ENCODE data around the gene STX16.

The STX16 gene

GRCh38 chr20:58675641-58676040, 24.6 kb downstream of the STX16 start:
- no peak for DNase-seq (ENCODE audit: low spot score)

- no peak for DNase-seq (ENCODE audit: low spot score)
Observed at GRCh38 chr20:58676161-58676560, 25.1 kb downstream of the STX16 start.

GRCh38 chr20:58677079-58677604, 26.1 kb downstream of the STX16 start:
- DNase-seq (ENCODE audit: low spot score) = no peak

DNA sequence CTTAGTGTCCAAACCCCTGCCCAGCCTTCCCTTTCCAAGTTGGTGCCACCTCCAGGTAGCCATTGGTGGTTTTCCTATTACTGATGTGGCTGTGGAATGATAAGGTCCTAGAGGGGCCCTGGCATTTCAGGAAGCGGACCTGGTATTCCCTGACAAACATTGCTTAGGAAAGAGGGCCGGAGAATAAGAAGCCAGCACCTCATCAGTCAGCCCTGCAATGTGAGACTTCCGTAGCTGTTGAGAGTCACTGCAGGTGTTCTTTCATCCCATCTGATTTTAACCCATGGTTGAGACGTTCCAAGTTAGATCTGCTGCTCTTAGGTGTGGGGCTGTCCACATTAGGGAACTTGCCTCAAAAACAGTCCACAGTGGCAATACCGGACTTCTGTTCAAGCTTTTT, 26.7 kb downstream of the STX16 start:
- DNase-seq (ENCODE audit: low spot score) = no peak

- DNase-seq (ENCODE audit: low spot score) = no peak
Observed at GRCh38 chr20:58678806-58679205, 27.7 kb downstream of the STX16 start.

DNA sequence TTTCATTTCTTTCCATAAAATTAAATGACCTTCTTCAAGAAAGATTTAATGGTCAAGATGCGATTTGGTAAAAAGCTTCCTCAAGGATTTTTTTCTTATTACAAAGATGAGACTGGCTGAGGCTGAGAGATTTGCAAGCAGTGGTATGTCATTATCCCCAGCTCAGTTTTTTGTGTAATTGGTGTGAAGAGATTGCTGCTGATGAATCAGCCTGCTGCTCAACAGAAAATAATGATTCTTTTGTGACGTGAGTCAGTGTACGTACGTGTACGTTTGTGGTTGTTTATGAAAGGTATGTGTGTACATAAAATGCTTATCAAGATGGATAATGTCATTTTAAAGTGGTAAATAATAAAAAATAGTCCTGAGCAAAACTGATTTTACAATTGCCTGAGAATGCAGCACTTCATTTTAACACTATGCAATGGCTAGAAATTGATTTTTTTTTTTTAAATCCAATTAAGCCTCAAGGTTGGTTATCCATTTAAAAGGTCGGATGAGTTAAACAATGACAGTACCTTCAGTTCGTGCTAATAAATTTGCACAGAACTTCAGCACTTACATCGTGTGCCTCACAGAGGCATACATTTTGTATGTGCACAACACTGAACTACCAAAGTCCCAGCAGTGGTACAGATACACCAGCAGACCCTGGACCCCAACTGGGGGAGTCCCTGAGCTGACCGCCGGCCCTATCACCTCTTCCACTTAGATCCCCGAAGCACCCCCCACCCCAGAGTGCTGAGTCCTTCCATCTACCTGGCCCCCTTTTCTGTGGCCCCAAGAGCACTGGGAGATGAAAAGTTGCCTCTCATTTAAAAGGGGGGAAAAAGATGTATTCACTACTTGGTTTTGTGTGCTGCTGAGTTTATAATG, 31.8 kb downstream of the STX16 start:
- no peak for DNase-seq (ENCODE audit: low spot score)

DNA sequence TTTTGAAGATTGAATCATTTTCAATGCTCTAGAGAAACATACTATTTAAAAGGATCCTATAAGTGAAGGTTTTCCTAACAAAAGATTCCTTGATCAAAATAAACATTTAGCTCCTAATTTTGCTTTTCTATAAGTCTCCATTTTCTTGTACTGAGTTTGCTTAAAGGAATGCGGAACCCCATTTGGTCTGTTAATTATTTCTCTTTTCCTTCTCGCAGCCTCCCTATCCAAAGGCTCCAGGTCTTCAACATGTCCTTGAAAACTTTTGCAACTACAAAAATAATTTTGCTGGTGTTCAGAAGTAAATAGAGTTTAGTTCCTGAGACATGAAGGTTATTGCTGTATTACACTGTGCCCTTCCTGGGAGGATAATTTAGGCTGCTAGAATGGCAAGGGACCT, 33.2 kb downstream of the STX16 start:
- no peak for DNase-seq (ENCODE audit: low spot score)

DNA sequence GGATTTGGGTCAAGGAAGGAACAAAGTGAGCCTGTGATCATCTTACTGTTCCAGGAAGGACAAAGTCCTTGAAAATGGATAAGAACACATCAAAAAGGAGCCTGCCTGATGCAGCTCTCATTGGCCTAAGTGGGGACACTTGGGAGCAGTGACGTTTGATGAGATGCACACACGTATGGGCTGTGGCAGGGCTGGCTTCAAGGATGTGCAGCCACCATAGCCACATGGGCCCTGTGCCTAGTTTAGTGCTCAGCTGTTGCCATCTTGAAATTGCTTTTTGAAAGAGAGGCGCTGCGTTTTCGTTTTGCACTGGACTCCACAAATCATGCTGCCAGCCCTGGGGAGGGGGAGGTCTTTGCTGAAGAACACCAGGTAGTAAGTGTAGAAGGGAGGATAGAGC, 34.9 kb downstream of the STX16 start:
- no peak for DNase-seq (ENCODE audit: low spot score)

- DNase-seq (ENCODE audit: low spot score) = no peak
Observed at GRCh38 chr20:58688414-58688813, 37.3 kb downstream of the STX16 start.

- no peak for DNase-seq (ENCODE audit: low spot score)
Observed at GRCh38 chr20:58688840-58689239, 37.8 kb downstream of the STX16 start.

GRCh38 chr20:58690396-58691135, 39.5 kb downstream of the STX16 start:
- no peak for DNase-seq (ENCODE audit: low spot score)

DNA sequence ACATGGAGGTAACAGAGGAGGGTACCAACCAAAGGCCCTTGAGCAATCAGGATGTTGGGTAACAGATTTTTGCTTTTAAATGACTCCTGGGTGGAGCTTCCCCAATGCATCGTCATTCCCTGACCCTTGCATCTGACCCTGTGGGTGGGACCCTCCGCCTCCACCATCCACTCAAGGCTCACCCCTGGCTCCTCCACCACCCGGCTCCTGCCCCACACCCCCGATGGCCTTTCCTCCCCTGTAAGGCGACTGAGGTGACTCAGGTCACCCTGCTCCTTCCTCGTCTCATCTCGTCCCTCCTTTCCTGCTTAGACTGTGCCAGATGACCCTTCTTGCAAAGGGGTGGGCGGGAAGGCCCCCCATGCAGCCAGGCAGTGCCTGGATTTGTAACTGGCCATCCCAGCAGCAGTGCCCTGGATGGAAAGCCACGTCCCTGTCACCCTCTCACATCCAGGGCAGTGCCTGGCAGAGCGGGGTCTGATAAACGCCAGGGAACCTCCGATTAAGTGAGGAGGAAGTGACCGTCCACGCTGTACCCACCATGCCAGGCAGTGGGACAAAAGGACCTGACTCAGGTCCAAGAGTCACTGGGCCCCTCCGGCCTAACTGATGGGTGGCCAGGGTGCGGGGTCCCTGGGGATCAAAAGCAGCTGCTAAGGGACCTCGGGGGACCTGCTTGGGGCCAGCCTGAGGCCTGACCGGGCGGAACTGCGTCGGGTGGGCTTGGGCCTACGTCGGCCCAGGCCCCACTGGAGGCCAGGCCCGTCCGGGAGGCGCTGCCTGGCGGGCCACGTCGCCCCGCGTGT, 40.9 kb downstream of the STX16 start:
- DNase-seq (ENCODE audit: low spot score) = no peak

DNA sequence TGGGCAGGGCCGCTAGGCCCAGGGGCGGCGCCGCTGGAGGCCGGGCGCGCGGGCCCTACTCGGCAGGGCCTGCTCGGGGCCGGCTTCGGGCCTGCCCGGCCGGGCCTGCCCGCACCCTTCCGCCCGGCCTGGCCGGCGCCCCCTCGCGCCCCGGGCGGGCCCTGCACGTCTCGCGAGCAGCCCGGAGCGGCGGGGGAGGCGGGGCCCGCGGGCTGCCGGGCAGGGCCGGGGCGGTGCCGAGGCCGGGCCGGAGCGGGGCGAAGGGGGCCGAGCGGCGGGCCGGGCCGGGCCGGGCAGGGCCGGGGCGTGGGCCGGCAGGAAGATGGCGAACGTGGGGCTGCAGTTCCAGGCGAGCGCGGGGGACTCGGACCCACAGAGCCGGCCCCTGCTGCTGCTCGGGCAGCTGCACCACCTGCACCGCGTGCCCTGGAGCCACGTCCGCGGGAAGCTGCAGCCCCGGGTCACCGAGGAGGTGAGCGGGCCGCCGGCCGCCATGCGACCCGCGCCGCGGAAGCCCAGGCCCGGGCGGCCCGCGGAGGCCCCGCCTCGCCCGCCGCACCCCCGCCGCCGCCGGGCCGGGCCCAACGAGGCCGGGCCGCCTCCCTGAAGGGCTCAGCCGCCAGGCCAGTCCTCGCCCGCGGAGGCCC, 41.6 kb downstream of the STX16 start, which contains the start of gene NPEPL1:
Gene NPEPL1 (plus strand): TSS at position 222 of the 647 bp plus-strand sequence. CDS start 101 bp downstream, at position 323.
- peak; percentile 63 for DNase-seq (ENCODE audit: low spot score)

DNA sequence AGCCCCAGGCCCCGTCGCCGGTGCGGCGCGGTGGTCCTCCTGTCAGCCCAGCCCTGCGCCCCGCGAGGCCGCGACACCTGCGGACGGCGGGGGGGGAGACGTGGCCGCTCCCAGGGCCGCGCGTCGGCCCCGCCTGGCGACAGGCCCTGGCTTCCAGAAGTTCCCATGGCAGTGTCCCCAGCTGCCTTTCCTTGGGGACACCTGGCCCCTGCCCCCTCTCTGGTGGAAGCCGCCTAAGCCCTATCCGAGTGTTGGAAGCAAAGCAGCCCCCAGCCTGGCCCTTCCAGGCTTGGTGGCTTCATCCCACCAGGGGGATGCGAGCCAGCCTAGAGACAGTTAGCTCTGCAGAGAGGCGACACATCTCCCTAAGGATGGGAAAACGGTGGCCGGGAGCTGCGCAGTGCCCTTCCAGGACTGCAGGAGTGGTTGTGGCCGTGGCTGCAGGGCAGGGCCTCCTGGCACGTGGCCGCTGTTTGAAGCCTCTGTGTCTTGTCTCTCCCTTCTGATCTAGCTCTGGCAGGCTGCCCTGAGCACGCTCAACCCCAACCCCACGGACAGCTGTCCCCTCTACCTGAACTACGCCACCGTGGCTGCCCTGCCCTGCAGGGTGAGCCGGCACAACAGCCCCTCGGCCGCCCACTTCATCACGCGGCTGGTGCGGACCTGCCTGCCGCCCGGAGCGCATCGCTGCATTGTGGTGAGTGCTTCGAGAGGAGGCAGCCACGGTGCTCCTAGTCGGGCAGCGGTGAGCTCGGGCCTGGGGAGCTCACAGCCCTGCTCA, 42.3 kb downstream of the STX16 start:
- DNase-seq (ENCODE audit: low spot score) = no peak

GRCh38 chr20:58694241-58695083, 43.4 kb downstream of the STX16 start:
- no peak for DNase-seq (ENCODE audit: low spot score)

GRCh38 chr20:58695084-58695722, 44.1 kb downstream of the STX16 start:
- DNase-seq (ENCODE audit: low spot score) = no peak

DNA sequence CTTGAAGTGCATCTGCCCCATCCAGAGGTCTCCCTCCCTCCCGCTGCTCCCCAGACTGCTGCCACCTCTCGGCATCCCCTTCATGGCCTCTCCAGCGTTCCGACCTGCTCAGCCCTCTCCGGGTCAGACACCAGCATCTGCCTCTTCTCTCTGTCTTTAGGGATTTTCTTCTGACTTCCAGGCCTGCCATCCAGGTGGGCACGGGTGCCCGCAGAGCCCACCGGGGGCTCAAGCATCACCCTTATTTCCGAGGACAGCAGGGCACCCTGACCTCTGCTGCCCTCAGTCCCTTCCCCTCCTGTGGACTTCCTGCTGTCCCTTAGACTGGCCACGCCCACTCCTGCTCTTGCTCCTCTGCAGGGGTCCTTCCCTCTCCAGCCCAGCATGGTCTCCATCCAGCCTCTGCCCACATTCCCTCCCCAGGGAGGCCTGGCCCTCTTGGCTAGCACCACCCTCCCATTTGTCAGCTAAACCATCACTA, 44.9 kb downstream of the STX16 start:
- DNase-seq (ENCODE audit: low spot score) = no peak

GRCh38 chr20:58696411-58696961, 45.4 kb downstream of the STX16 start:
- DNase-seq (ENCODE audit: low spot score) = no peak

All from CD4-positive, alpha-beta T cell treated with Interleukin-15 for 4 hours (primary cell).